Mesodermal cell (in vitro differentiated cells): Measurements from ENCODE around the gene BICRA.
"Not testable (repeated sequence)": the region's sequence is repeated elsewhere in the genome, so short reads cannot be mapped to it uniquely, and the experiment has no call there.

Source experiments
- H3K27ac ChIP-seq: 2 replicates; pipeline ENCODE4 v1.7.0; 2013; ENCODE audit warnings: mild to moderate bottlenecking, low read depth, low read length, moderate library complexity; ENCODE audit not compliant: severe bottlenecking
- H3K36me3 ChIP-seq: 2 replicates; pipeline ENCODE4 v1.7.1; 2013; ENCODE audit warnings: mild to moderate bottlenecking, low read length, moderate library complexity; ENCODE audit not compliant: control insufficient read depth, insufficient read depth
- H3K4me1 ChIP-seq: one replicate; pipeline ENCODE4 v1.7.1; 2013; ENCODE audit warnings: mild to moderate bottlenecking, low read length; ENCODE audit not compliant: insufficient read depth, control insufficient read depth, poor library complexity, severe bottlenecking
- H3K4me3 ChIP-seq: 2 replicates; pipeline ENCODE4 v1.7.0; 2013; ENCODE audit warnings: low read length, control low read depth, mild to moderate bottlenecking; ENCODE audit not compliant: insufficient read depth, poor library complexity, severe bottlenecking; ENCODE audit errors: extremely low read depth
- H3K9me3 ChIP-seq: 2 replicates; pipeline ENCODE4 v1.7.1; 2013; ENCODE audit warnings: mild to moderate bottlenecking, low read length, moderate library complexity; ENCODE audit not compliant: control insufficient read depth
- WGBS, 2 experiments: methylation state at CpG; one replicate each; pipeline ENCODE4 v1.1.5; 2013; ENCODE audit warnings: missing lambda C conversion rate in 2 of 2; ENCODE audit not compliant: insufficient coverage in 2 of 2; 5-methylcytosine and 5-hydroxymethylcytosine counted together

Gene BICRA

GRCh38 chr19:47702671-47703070 is 93.7 kb downstream of the BICRA start:
- H3K27ac ChIP-seq: no peak overlapping the region
- H3K4me3 ChIP-seq: no peak overlapping the region
- H3K9me3 ChIP-seq: no peaks in the 10 kb centered on the region
- H3K4me1 ChIP-seq: no peaks in the 10 kb centered on the region
- H3K36me3 ChIP-seq: peaks cover 57% of the 10 kb centered on the region
- WGBS, 2 experiments: 87 to 96% methylated on average over 9 to 10 of the region's 18 CpGs

GRCh38 chr19:47703301-47703700 is 94.4 kb downstream of the BICRA start:
- Histone ChIP-seq H3K9me3 (no peaks in the 10 kb centered on the region), H3K4me3 (no peak overlapping the region), H3K4me1 (no peaks in the 10 kb centered on the region), H3K36me3 (peaks cover 55% of the 10 kb centered on the region), H3K27ac (no peak overlapping the region)
- 98% methylated on average over 5 of the region's 5 CpGs for WGBS, 2 experiments

GRCh38 chr19:47704024-47704423 is 95.1 kb downstream of the BICRA start:
- Histone ChIP-seq H3K4me1 (no peaks in the 10 kb centered on the region), H3K4me3 (no peak overlapping the region), H3K9me3 (no peaks in the 10 kb centered on the region), H3K36me3 (peaks cover 48% of the 10 kb centered on the region), H3K27ac (no peak overlapping the region)
- WGBS, 2 experiments: 95 to 96% methylated on average over 11 of the region's 11 CpGs

- Histone ChIP-seq H3K4me3 (no peak overlapping the region), H3K36me3 (peaks cover 43% of the 10 kb centered on the region), H3K27ac (no peak overlapping the region), H3K9me3 (no peaks in the 10 kb centered on the region), H3K4me1 (no peaks in the 10 kb centered on the region)
- WGBS, 2 experiments: 100% methylated on average over 2 of the region's 3 CpGs; no CpG with 5 or more reads in 1 of the 2 experiments
Measured at GRCh38 chr19:47704656-47705055, 95.7 kb downstream of the BICRA start.

GRCh38 chr19:47707135-47707925 is 98.4 kb downstream of the BICRA start:
- H3K9me3 ChIP-seq: no peaks in the 10 kb centered on the region
- H3K4me3 ChIP-seq: no peak overlapping the region
- no peak overlapping the region for H3K27ac ChIP-seq
- H3K36me3 ChIP-seq: peaks cover 18% of the 10 kb centered on the region
- no peaks in the 10 kb centered on the region for H3K4me1 ChIP-seq
- WGBS, 2 experiments: 30 to 34% methylated on average over 19 to 21 of the region's 22 CpGs

GRCh38 chr19:47711652-47712242 is 102.8 kb downstream of the BICRA start:
- Histone ChIP-seq H3K27ac (no peak overlapping the region), H3K4me1 (no peaks in the 10 kb centered on the region), H3K4me3 (no peak overlapping the region), H3K36me3 (peaks cover 19% of the 10 kb centered on the region), H3K9me3 (peaks cover 8% of the 10 kb centered on the region)
- WGBS, 2 experiments: 68 to 72% methylated on average over 5 to 6 of the region's 8 CpGs

- WGBS, 2 experiments: 8 to 20% methylated on average over 22 to 46 of the region's 52 CpGs
- Histone ChIP-seq H3K4me1 (peaks cover 2% of the 10 kb centered on the region), H3K9me3 (peaks cover 8% of the 10 kb centered on the region), H3K27ac (no peak within 1 kb of the TSS), H3K36me3 (peaks cover 29% of the 10 kb centered on the region), H3K4me3 (peak within 1 kb of the TSS; percentile 73)
Measured at GRCh38 chr19:47713046-47714021, 104.4 kb downstream of the BICRA start, which contains the start of gene EHD2. Gene EHD2, plus strand, starts transcription at chr19:47713422. Its CDS starts 3,191 bp downstream, at chr19:47716613.

GRCh38 chr19:47714339-47714738 is 105.4 kb downstream of the BICRA start:
- Histone ChIP-seq H3K4me1 (peaks cover 12% of the 10 kb centered on the region), H3K4me3 (peak overlapping the region; percentile 73), H3K27ac (no peak overlapping the region), H3K9me3 (peaks cover 8% of the 10 kb centered on the region), H3K36me3 (peaks cover 29% of the 10 kb centered on the region)
- 95 to 100% methylated on average over 4 of the region's 4 CpGs for WGBS, 2 experiments

- not testable (repeated sequence) for H3K27ac ChIP-seq, H3K9me3 ChIP-seq
- H3K4me1 ChIP-seq: peaks cover 17% of the 10 kb centered on the region
- H3K36me3 ChIP-seq: peaks cover 29% of the 10 kb centered on the region
- H3K4me3 ChIP-seq: peak overlapping the region; percentile 73
Measured at GRCh38 chr19:47714855-47715254, 105.9 kb downstream of the BICRA start.

GRCh38 chr19:47716270-47716937 is 107.5 kb downstream of the BICRA start:
- peaks cover 27% of the 10 kb centered on the region for H3K4me1 ChIP-seq
- peaks cover 8% of the 10 kb centered on the region for H3K9me3 ChIP-seq
- no peak overlapping the region for H3K27ac ChIP-seq
- peaks cover 42% of the 10 kb centered on the region for H3K36me3 ChIP-seq
- 91 to 93% methylated on average over 31 to 32 of the region's 32 CpGs for WGBS, 2 experiments
- H3K4me3 ChIP-seq: no peak overlapping the region
